Endothelial cell (in vitro differentiated cells): ENCODE measurements around the gene GJA9. TPM values are rescaled to one million over a fixed set of nuclear protein-coding genes. Genes with fewer than 3 reads are reported as not detected.
"Not testable (repeated sequence)": the region's sequence is repeated elsewhere in the genome, so short reads cannot be mapped to it uniquely, and the experiment has no call there.

Experiments used
- DNase-seq: peaks from one replicate; pipeline ENCODE4 v3.0.0; 2021; ENCODE audit warnings: low spot score
- H3K27ac Mint-ChIP-seq: one replicate; pipeline ENCODE4 v1.8.0; 2021; ENCODE audit warnings: mixed read lengths, inconsistent platforms; ENCODE audit not compliant: unreplicated experiment
- H3K27me3 Mint-ChIP-seq: one replicate; pipeline ENCODE4 v1.8.0; 2021; ENCODE audit warnings: mild to moderate bottlenecking, moderate library complexity, mixed read lengths, inconsistent platforms; ENCODE audit not compliant: unreplicated experiment
- H3K36me3 Mint-ChIP-seq: one replicate; pipeline ENCODE4 v1.8.0; 2021; ENCODE audit warnings: mild to moderate bottlenecking, low read depth, mixed read lengths, inconsistent platforms; ENCODE audit not compliant: unreplicated experiment
- H3K4me1 Mint-ChIP-seq: one replicate; pipeline ENCODE4 v1.8.0; 2021; ENCODE audit warnings: mild to moderate bottlenecking, mixed read lengths, inconsistent platforms; ENCODE audit not compliant: unreplicated experiment
- H3K4me3 Mint-ChIP-seq: one replicate; pipeline ENCODE4 v1.8.0; 2021; ENCODE audit warnings: mild to moderate bottlenecking, mixed read lengths, inconsistent platforms; ENCODE audit not compliant: unreplicated experiment
- H3K9me3 Mint-ChIP-seq: one replicate; pipeline ENCODE4 v1.8.0; 2021; ENCODE audit warnings: mixed read lengths, inconsistent platforms; ENCODE audit not compliant: unreplicated experiment
- total RNA-seq: library from RNA; stranded (reverse); fragmentation: NEBNext Ultra II Directional; extraction: Animal tissue kit (Norgen Biotek cat#: 25700); gene quantifications from one replicate; pipeline ENCODE4 v1.2.1, GENCODE V29; 2021; ENCODE audit not compliant: unreplicated experiment
- TF ChIP-seq, protein P1 (sequence below): fragments of 200-600 bp; sonication (generic); IDR thresholded peaks from one replicate; pipeline ENCODE4 v1.5.0; 2021; ENCODE audit warnings: antibody characterized with exemption; ENCODE audit not compliant: unreplicated experiment

The GJA9 gene
- total RNA-seq, 1 donor from 2014 or later = not detected

DNA sequence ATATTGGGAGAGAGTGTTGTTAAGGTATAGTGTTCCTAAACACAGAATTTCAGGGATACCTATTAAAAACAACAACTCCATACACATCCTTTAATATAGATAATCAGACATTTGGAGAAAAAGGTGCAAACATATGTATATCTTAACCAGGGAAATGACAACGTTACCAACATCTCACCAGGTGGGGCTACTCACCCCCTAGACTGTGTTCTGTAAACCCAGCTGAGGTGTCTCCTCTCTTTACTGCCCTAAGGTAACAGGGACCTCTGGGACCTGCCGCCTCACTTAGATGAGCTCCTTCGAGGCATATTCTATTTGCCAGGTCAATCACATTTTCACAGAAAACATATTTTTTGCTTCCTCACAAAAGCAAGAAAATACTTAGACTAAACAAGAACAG lies 35.2 kb downstream of the GJA9 start:
- Mint-ChIP-seq H3K27me3 (no peaks in the 10 kb centered on the region), H3K4me1 (no peaks in the 10 kb centered on the region), H3K27ac (no peak overlapping the region), H3K36me3 (peaks cover 24% of the 10 kb centered on the region), H3K4me3 (no peak overlapping the region), H3K9me3 (no peaks in the 10 kb centered on the region)
- no peak for DNase-seq
- TF ChIP-seq, protein P1, sequence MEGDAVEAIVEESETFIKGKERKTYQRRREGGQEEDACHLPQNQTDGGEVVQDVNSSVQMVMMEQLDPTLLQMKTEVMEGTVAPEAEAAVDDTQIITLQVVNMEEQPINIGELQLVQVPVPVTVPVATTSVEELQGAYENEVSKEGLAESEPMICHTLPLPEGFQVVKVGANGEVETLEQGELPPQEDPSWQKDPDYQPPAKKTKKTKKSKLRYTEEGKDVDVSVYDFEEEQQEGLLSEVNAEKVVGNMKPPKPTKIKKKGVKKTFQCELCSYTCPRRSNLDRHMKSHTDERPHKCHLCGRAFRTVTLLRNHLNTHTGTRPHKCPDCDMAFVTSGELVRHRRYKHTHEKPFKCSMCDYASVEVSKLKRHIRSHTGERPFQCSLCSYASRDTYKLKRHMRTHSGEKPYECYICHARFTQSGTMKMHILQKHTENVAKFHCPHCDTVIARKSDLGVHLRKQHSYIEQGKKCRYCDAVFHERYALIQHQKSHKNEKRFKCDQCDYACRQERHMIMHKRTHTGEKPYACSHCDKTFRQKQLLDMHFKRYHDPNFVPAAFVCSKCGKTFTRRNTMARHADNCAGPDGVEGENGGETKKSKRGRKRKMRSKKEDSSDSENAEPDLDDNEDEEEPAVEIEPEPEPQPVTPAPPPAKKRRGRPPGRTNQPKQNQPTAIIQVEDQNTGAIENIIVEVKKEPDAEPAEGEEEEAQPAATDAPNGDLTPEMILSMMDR = no peak

DNA sequence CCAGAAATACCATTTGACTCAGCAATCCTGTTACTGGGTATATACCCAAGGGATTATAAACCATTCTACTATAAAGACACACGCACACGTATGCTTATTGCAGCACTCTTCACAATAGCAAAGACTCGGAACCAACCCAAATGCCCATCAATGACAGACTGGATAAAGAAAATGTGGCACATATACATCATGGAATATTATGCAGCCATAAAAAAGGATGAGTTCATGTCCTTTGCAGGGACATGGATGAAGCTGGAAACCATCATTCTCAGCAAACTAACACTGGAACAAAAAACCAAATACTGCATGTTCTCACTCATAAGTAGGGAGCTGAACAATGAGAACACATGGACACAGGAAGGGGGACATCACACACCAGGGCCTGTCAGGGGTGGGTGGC lies 36.3 kb downstream of the GJA9 start:
- not testable (repeated sequence) for H3K27me3 Mint-ChIP-seq, H3K9me3 Mint-ChIP-seq, H3K27ac Mint-ChIP-seq, H3K4me1 Mint-ChIP-seq, DNase-seq
- Mint-ChIP-seq H3K36me3 (peaks cover 28% of the 10 kb centered on the region), H3K4me3 (peak overlapping the region; percentile 65)

DNA sequence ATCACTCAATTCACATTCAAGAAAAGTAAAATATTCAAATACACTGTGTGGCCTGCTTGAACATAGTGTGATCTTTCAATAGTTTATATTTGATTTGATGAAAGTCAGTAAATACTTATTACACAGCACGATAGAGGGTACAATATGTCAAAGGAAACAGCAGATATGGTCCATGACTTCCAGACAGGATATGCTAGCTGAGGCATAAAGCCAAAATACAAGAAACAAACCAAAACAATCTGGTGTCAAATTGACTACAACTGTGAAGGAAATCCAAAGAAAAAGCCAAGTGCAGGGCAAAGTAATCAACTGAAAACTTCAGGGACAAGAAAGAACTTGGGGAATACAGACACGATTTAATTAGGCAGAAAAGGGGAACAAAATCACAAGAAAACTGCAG lies 41.1 kb downstream of the GJA9 start:
- TF ChIP-seq, protein P1 = no peak
- no peaks in the 10 kb centered on the region for H3K9me3 Mint-ChIP-seq
- H3K27me3 Mint-ChIP-seq = no peaks in the 10 kb centered on the region
- peaks cover 27% of the 10 kb centered on the region for H3K36me3 Mint-ChIP-seq
- no peak overlapping the region for H3K4me3 Mint-ChIP-seq
- H3K27ac Mint-ChIP-seq = peak overlapping the region; percentile 1
- DNase-seq = no peak
- H3K4me1 Mint-ChIP-seq = peaks cover 6% of the 10 kb centered on the region

DNA sequence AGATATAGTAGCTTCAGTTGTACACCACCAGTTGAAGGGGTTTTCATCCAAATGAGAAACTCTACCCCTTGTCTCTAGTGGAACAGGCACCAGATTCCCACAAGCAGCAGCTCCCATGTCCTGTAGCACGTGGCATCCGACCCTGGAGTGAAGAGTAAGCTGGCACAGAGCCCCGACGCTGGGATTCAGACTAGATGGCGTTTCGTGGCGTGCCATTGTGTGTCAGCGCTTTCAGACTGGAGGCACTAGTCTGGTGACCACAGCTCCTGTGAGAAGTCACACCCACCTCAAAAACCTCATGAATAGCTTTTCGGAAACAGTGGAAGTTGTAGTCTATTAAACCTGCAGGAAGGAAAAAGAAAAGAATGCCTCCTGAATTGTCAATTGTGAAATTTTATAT lies 42.0 kb downstream of the GJA9 start:
- Mint-ChIP-seq H3K27ac (no peak overlapping the region), H3K36me3 (peaks cover 18% of the 10 kb centered on the region), H3K27me3 (no peaks in the 10 kb centered on the region), H3K4me1 (peaks cover 6% of the 10 kb centered on the region), H3K9me3 (no peaks in the 10 kb centered on the region), H3K4me3 (no peak overlapping the region)
- DNase-seq = no peak
- TF ChIP-seq, protein P1 = no peak

DNA sequence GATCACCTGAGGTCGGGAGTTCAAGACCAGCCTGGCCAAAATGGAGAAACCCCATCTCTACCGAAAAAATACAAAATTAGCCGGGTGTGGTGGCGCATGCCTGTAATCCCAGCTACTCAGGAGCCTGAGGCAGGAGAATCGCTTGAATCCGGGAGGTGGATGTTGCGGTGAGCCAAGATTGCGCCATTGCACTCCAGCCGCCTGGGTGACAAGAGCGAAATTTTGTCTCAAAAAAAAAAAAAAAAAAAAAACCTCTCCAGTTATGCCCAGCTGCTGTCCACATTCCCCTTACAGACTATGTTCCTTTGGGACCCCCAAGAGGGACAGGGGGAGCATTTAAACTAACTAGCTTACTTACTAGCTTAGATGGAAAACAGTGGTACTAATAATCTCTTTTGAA lies 45.1 kb downstream of the GJA9 start:
- H3K27me3 Mint-ChIP-seq, H3K4me3 Mint-ChIP-seq, DNase-seq, H3K27ac Mint-ChIP-seq, H3K9me3 Mint-ChIP-seq: not testable (repeated sequence)
- Mint-ChIP-seq H3K36me3 (peaks cover 12% of the 10 kb centered on the region), H3K4me1 (peaks cover 13% of the 10 kb centered on the region)

DNA sequence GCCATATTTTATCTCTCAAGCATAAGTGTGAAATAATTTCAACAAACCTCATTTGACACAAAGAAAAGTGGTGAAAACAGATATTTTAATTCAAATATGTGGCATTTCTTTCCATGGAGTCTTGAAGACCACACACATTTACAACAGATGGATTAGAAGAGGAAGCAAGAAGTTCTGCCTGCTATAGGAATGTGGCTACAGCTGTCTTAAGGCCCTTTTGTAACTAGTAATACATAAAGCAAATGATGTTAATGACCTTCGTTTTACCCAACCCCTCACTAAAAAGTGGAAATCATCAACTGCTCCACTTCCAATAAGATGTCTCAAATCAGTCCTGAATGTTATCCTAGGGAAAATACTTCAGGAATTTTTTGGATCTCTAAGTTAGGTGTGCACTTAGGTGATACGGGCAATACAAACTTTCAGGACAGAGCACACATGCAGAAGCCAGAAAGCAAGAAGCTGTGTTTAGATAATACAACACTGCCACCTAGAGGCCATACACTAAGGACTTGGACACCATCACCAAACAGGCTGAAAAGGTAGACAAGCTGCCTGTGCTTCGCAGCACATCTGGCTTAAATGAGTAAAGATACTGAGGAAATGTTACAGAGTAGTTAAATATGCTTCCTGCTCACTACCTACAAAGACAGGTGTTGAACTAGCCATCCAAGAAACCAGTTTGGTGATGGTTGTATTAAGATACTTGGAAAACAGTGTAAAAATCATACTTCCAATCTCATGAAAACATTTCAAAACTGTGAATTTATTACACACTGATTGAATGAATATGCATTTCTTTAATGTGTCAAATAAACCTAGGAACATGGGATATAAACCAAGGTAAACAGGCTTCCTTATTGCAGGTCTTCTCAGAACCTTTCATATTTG lies 46.2 kb downstream of the GJA9 start:
- Mint-ChIP-seq H3K27me3 (peaks cover 4% of the 10 kb centered on the region), H3K36me3 (peaks cover 8% of the 10 kb centered on the region), H3K27ac (no peak overlapping the region), H3K9me3 (no peaks in the 10 kb centered on the region), H3K4me1 (peaks cover 7% of the 10 kb centered on the region), H3K4me3 (no peak overlapping the region)
- peak; percentile 68 for DNase-seq
- TF ChIP-seq, protein P1 = peak; percentile 87
